ENCODE results near the gene RGS9.

DNA sequence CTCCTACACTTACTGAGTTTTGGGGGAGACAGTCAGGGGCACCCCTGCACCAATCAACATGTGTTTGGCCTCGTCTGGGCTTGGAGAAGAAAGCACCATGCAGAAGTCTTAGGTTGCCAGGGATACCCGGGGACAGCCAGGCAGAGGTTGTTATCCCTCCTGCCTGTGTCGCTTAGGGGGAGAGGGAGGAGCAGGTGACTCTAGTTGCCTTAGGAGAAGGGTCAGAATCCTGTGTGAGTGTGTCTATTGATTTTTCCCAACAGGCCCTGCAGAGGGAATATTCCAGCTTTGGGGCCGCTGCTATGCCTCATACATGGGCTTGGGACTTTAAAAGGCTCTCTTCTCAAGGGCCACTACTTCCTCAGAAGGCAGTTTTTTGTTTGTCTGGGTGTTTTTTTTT, 89.1 kb downstream of the RGS9 start:
- TF ChIP-seq, protein P1, sequence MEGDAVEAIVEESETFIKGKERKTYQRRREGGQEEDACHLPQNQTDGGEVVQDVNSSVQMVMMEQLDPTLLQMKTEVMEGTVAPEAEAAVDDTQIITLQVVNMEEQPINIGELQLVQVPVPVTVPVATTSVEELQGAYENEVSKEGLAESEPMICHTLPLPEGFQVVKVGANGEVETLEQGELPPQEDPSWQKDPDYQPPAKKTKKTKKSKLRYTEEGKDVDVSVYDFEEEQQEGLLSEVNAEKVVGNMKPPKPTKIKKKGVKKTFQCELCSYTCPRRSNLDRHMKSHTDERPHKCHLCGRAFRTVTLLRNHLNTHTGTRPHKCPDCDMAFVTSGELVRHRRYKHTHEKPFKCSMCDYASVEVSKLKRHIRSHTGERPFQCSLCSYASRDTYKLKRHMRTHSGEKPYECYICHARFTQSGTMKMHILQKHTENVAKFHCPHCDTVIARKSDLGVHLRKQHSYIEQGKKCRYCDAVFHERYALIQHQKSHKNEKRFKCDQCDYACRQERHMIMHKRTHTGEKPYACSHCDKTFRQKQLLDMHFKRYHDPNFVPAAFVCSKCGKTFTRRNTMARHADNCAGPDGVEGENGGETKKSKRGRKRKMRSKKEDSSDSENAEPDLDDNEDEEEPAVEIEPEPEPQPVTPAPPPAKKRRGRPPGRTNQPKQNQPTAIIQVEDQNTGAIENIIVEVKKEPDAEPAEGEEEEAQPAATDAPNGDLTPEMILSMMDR (IDR thresholded peaks at IDR 0.05): no peak
- no peak for TF ChIP-seq POLR2A (IDR thresholded peaks at IDR 0.05)

Measured in body of pancreas (tissue), 4 donors.